Subcutaneous abdominal adipose tissue (tissue), 5 donors: ENCODE measurements around the gene UBAP1.
"Not testable (repeated sequence)": the region's sequence is repeated elsewhere in the genome, so short reads cannot be mapped to it uniquely, and the experiment has no call there.

Experiments used
- H3K27ac ChIP-seq: one replicate; pipeline ENCODE4 v1.7.0; 2013; ENCODE audit warnings: low read depth, mild to moderate bottlenecking, inconsistent platforms, low read length, moderate library complexity
- H3K27me3 ChIP-seq, 5 donors: one replicate each; pipeline ENCODE4 v1.7.0; 2013; ENCODE audit warnings: low read length in 5 of 5, inconsistent platforms in 1 of 5; ENCODE audit not compliant: control insufficient read depth in 5 of 5, insufficient read depth in 4 of 5
- H3K36me3 ChIP-seq, 5 donors: one replicate each; pipeline ENCODE4 v1.7.0; 2013; ENCODE audit warnings: low read length in 5 of 5; ENCODE audit not compliant: control insufficient read depth in 5 of 5, insufficient read depth in 5 of 5
- H3K4me1 ChIP-seq, 5 donors: one replicate each; pipeline ENCODE4 v1.7.0; 2013; ENCODE audit warnings: low read length in 5 of 5, mild to moderate bottlenecking in 3 of 5, moderate library complexity in 1 of 5; ENCODE audit not compliant: control insufficient read depth in 5 of 5, insufficient read depth in 5 of 5
- H3K4me3 ChIP-seq, 5 donors: one replicate each; pipeline ENCODE4 v1.7.0; 2013; ENCODE audit warnings: low read length in 5 of 5, low read depth in 1 of 5
- H3K9ac ChIP-seq, 5 donors: one replicate each; pipeline ENCODE4 v1.7.0; 2013; ENCODE audit warnings: low read length in 5 of 5, mild to moderate bottlenecking in 4 of 5, moderate library complexity in 3 of 5
- H3K9me3 ChIP-seq, 5 donors: one replicate each; pipeline ENCODE4 v1.7.0; 2013; ENCODE audit warnings: low read length in 5 of 5; ENCODE audit not compliant: control insufficient read depth in 5 of 5
- donor health status: healthy.
- donor health status: healthy.
- donor health status: healthy.
- donor health status: healthy.
- donor health status: healthy.

UBAP1 gene

GRCh38 chr9:34273588-34273987, 94.7 kb downstream of the UBAP1 start:
- H3K9ac ChIP-seq, H3K4me1 ChIP-seq, H3K36me3 ChIP-seq, H3K9me3 ChIP-seq, H3K27me3 ChIP-seq, H3K4me3 ChIP-seq, H3K27ac ChIP-seq: not testable (repeated sequence)

DNA sequence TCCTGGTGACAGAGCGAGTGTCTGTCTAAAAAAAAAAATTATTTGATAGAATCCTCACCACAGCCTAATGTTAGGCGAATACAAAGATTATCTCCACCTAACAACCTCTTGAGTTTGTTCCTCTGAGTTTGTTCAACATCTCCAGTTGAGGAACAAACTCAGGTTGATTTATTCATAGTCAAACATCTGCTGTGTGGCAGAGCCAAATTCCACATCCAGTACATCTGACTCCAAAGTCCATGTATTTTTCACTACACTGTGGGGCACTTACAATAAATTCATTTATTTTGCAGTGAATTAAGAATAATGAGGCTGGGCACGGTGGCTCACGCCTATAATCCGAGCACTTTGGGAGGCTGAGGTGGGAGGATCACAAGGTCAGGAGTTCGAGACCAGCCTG, 97.0 kb downstream of the UBAP1 start:
- no peak overlapping the region for H3K4me3 ChIP-seq
- H3K4me1 ChIP-seq: peaks cover 0 to 7% (median 0%) of the 10 kb centered on the region in 5 donors
- no peak overlapping the region for H3K27ac ChIP-seq
- H3K9me3 ChIP-seq: no peaks in the 10 kb centered on the region
- no peak overlapping the region for H3K9ac ChIP-seq
- no peaks in the 10 kb centered on the region for H3K36me3 ChIP-seq
- no peaks in the 10 kb centered on the region for H3K27me3 ChIP-seq

DNA sequence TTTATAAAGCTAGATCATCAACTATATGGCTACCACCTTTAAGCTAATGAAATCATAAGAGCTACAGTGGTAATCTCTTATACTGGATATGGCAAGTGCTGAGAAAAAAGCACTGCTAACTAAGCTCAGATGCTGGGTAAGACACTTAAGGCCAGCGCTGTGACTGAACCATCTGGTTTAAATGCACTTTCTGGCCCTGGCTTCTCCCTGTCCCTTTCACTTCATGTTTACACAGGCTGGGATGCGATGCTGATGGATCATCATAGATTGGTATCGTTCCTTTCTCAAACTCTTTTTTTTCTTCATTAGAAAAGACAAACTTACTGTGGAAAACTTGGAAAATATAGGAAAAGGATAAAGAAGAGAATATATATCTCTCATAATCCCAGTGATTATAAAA, 97.9 kb downstream of the UBAP1 start:
- peaks cover 0 to 7% (median 0%) of the 10 kb centered on the region in 5 donors for H3K4me1 ChIP-seq
- no peak overlapping the region for H3K9ac ChIP-seq
- no peak overlapping the region for H3K4me3 ChIP-seq
- H3K27ac ChIP-seq: no peak overlapping the region
- no peaks in the 10 kb centered on the region for H3K27me3 ChIP-seq
- no peaks in the 10 kb centered on the region for H3K36me3 ChIP-seq
- no peaks in the 10 kb centered on the region for H3K9me3 ChIP-seq

- H3K27me3 ChIP-seq: no peaks in the 10 kb centered on the region
- no peak overlapping the region for H3K4me3 ChIP-seq
- no peaks in the 10 kb centered on the region for H3K36me3 ChIP-seq
- no peaks in the 10 kb centered on the region for H3K9me3 ChIP-seq
- H3K4me1 ChIP-seq: peaks cover 0 to 7% (median 0%) of the 10 kb centered on the region in 5 donors
- H3K27ac ChIP-seq: no peak overlapping the region
- no peak overlapping the region for H3K9ac ChIP-seq
Measured at GRCh38 chr9:34279411-34279810, 100.6 kb downstream of the UBAP1 start.

- no peak overlapping the region for H3K9ac ChIP-seq
- H3K27ac ChIP-seq: no peak overlapping the region
- peaks cover 0 to 7% (median 0%) of the 10 kb centered on the region in 5 donors for H3K4me1 ChIP-seq
- no peak overlapping the region for H3K4me3 ChIP-seq
- H3K9me3 ChIP-seq: no peaks in the 10 kb centered on the region
- no peaks in the 10 kb centered on the region for H3K36me3 ChIP-seq
- no peaks in the 10 kb centered on the region for H3K27me3 ChIP-seq
Measured at GRCh38 chr9:34282096-34282495, 103.3 kb downstream of the UBAP1 start.

- Histone ChIP-seq H3K27ac (no peak overlapping the region), H3K27me3 (no peaks in the 10 kb centered on the region), H3K36me3 (no peaks in the 10 kb centered on the region), H3K9me3 (no peaks in the 10 kb centered on the region), H3K4me3 (no peak overlapping the region), H3K4me1 (peaks cover 0 to 2% (median 0%) of the 10 kb centered on the region in 5 donors), H3K9ac (no peak overlapping the region)
Measured at GRCh38 chr9:34289159-34289558, 110.3 kb downstream of the UBAP1 start.

DNA sequence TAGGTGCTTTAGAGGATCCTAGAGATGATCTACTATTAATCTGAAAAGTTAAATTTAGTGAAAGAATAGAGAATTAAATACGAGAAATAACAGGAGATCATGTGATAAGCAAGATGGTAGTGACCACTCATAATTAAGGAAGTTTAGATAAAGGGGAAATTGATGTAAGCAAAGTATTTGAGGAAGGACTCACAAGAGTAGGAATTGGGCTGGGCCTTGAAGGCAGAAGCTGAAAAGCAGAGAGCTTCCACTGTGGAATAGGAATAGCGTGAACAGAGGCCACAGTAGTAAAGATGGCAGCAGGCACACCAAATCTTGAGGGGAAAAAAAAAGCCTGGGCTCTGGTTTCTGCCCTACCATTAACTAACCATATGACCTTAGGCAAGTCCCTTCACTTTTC, 112.2 kb downstream of the UBAP1 start:
- no peak overlapping the region for H3K27ac ChIP-seq
- peaks cover 0 to 2% (median 0%) of the 10 kb centered on the region in 5 donors for H3K4me1 ChIP-seq

DNA sequence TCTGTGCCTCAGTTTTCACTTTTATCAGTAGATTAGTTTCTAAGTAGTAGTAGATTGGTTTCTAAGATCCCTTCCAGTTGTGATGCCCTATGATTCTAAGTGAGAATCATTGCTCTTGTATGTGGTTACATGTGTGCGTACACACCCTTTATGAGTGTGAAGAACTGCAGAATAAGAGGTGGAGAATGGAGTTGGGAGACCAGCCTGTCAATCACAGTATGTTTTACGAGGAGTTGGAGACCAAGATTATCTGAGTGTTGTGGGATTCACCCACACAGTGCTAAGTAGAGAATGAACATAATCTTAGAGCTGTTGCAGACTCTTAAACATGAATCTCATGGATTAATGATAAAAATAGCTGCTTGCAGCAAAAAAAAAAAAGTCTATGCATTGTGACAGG, 112.6 kb downstream of the UBAP1 start:
- H3K9ac ChIP-seq: no peak overlapping the region
- H3K27me3 ChIP-seq: no peaks in the 10 kb centered on the region
- no peaks in the 10 kb centered on the region for H3K9me3 ChIP-seq
- no peak overlapping the region for H3K27ac ChIP-seq
- no peak overlapping the region for H3K4me3 ChIP-seq
- no peaks in the 10 kb centered on the region for H3K36me3 ChIP-seq
- peaks cover 0 to 2% (median 0%) of the 10 kb centered on the region in 5 donors for H3K4me1 ChIP-seq

More for the DNA sequence above, 112.2 kb downstream of the UBAP1 start:
- Histone ChIP-seq H3K9ac (no peak overlapping the region), H3K4me3 (no peak overlapping the region), H3K9me3 (no peaks in the 10 kb centered on the region), H3K27me3 (no peaks in the 10 kb centered on the region), H3K36me3 (no peaks in the 10 kb centered on the region)

DNA sequence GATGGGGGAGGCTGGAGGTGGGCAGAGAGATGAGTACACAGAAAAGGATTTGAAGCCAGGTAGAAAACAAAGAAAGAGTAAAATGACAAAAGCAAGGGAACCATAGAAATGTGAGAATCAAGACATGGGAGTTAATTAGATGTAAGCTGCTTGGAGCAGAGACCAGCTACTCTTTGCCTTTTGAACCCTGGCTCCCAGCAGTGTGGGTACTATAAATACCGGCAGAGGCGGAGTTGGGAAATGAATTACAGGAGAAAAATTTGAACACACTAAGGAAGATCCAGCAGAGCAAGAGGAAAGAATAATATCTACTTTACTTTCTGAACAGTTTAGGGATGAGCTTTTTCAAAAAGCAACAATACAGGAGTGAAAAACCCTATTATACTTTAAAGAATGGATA, 113.7 kb downstream of the UBAP1 start:
- no peaks in the 10 kb centered on the region for H3K36me3 ChIP-seq
- H3K9ac ChIP-seq: no peak overlapping the region
- H3K4me3 ChIP-seq: no peak overlapping the region
- peaks cover 0 to 2% (median 0%) of the 10 kb centered on the region in 5 donors for H3K4me1 ChIP-seq
- H3K27me3 ChIP-seq: no peaks in the 10 kb centered on the region
- H3K27ac ChIP-seq: no peak overlapping the region
- H3K9me3 ChIP-seq: no peaks in the 10 kb centered on the region

GRCh38 chr9:34301064-34301463, 122.2 kb downstream of the UBAP1 start:
- not testable (repeated sequence) for H3K4me3 ChIP-seq, H3K27me3 ChIP-seq, H3K27ac ChIP-seq, H3K9ac ChIP-seq, H3K4me1 ChIP-seq, H3K9me3 ChIP-seq, H3K36me3 ChIP-seq
